GM10248 (cell line): Measurements from ENCODE around the gene GYPC.
"Not testable (repeated sequence)": the region's sequence is repeated elsewhere in the genome, so short reads cannot be mapped to it uniquely, and the experiment has no call there.

Experiments
- CTCF ChIA-PET: fragments of 300-600 bp; sonication (Branson Sonifier 250); formaldehyde crosslinking; extraction: SDS; loops from one replicate; lab custom pipeline; 2021; ENCODE audit warnings: antibody characterized with exemption; lab: Yijun Ruan, JAX
- POLR2A ChIA-PET: fragments of 350-650 bp; sonication (Branson Sonifier 250); formaldehyde crosslinking; extraction: SDS; loops from one replicate; lab custom pipeline; 2020; ENCODE audit warnings: antibody characterized with exemption; lab: Yijun Ruan, JAX
- DNase-seq: peaks from one replicate; pipeline ENCODE4 v3.0.0; 2012; ENCODE audit errors: extremely low spot score
- TF ChIP-seq, protein P1 (sequence below): IDR thresholded peaks from 2 replicates; pipeline ENCODE4 v1.5.1; 2012; ENCODE audit warnings: mild to moderate bottlenecking, low read depth; ENCODE audit errors: extremely low read depth, missing control alignments, control extremely low read depth

GYPC gene

GRCh38 chr2:126715576-126716406 lies 59.8 kb downstream of the GYPC start:
- TF ChIP-seq, protein P1, sequence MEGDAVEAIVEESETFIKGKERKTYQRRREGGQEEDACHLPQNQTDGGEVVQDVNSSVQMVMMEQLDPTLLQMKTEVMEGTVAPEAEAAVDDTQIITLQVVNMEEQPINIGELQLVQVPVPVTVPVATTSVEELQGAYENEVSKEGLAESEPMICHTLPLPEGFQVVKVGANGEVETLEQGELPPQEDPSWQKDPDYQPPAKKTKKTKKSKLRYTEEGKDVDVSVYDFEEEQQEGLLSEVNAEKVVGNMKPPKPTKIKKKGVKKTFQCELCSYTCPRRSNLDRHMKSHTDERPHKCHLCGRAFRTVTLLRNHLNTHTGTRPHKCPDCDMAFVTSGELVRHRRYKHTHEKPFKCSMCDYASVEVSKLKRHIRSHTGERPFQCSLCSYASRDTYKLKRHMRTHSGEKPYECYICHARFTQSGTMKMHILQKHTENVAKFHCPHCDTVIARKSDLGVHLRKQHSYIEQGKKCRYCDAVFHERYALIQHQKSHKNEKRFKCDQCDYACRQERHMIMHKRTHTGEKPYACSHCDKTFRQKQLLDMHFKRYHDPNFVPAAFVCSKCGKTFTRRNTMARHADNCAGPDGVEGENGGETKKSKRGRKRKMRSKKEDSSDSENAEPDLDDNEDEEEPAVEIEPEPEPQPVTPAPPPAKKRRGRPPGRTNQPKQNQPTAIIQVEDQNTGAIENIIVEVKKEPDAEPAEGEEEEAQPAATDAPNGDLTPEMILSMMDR, result no peak
- no peak for DNase-seq
- POLR2A ChIA-PET, result no interaction called here
- CTCF ChIA-PET, result interaction anchor here (1.1 kb wide), 1 partner anchor 23 kb away, joined by 3 read pairs; no protein-coding TSS in a partner anchor

GRCh38 chr2:126717277-126717676 lies 61.3 kb downstream of the GYPC start:
- DNase-seq, POLR2A ChIA-PET: not testable (repeated sequence)
- CTCF ChIA-PET, result interaction anchor here (1.2 kb wide), 1 partner anchor 21 kb away, joined by 3 read pairs; no protein-coding TSS in a partner anchor

DNA sequence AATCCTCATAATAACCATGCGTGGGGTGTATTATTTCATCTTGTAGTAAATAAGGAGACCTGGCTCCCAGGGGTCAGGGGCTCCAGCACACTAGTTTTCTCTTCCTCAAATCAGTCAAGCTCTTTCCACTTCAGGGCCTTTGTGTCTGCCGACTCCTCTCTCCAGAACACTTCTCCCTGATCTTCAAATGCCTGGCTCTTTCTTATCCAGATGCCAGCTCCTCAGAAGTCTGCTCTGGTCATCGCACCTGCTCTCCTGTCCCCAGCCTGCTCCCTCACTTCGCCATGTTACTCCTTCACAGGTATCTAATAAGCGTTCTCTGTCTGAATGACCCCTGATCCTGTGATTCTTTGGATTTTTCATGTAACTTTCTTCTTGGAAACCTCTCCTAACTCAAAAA lies 62.0 kb downstream of the GYPC start:
- ChIA-PET POLR2A (no interaction called here), CTCF (interaction anchor here (1.2 kb wide), 1 partner anchor 20 kb away, joined by 3 read pairs; no protein-coding TSS in a partner anchor)
- TF ChIP-seq, protein P1, result no peak
- DNase-seq, result no peak

DNA sequence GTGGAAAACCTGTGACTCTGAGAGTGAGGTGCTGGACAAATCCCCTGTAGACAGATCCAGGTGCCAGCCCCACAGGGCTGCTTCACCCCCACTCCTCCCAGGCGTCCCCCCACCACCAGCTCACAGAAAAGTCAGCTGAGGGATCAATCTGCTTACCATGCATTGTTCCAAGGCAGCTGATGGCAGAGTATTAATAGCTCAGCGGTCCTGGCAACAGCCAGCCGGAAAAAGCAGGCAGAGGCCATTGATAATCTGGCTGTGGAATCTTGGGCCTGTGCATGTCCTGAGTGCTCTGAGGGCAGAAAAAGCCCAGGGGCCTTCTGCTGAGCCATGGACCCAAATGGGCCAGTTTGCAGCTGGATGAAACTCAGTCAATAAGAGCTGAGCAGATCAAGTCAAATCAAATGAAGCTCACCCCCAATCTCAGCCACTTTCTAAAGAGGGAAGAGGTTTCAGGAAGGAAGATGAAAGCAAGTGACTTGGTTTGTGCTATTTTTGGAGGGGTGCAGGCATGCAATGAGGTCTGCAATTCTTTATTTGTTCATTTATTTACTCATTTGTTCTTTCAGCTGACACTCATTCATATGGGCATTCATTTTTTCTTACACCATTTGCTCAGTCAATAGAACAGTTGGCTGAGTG lies 63.4 kb downstream of the GYPC start:
- DNase-seq, result no peak
- POLR2A ChIA-PET, result no interaction called here
- CTCF ChIA-PET, result interaction anchor here (1.2 to 1.5 kb wide), 2 partner anchors 9 to 12 kb away, joined by 3 to 4 read pairs; no protein-coding TSS in a partner anchor
- TF ChIP-seq, protein P1, result no peak

DNA sequence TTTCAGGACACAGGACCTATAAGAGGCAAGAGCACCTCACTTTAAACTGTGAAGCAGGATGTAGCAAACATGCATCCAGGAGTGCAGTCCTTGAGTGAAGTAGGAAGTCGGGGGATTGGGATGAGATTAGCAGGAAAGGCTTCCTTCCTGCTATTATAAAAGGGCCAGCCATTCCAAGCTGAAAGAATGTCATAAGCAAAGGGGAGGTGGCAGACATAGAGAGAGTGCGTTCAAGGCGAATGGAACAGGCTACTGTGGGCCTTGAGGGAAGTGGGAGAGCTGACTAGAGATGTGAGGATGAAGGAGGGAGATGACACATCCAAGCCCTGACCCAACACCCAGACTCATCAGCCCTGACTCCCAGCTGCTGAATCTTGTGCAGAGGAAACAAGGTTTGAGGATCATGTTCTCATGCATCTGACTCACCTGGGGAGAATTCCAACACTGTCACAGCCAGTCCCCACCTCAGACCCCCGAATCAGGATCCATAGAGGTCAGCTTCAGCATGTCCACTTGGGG lies 63.9 kb downstream of the GYPC start:
- DNase-seq, result no peak
- TF ChIP-seq, protein P1, result no peak
- POLR2A ChIA-PET, result no interaction called here
- CTCF ChIA-PET, result interaction anchor here (1.2 to 1.5 kb wide), 2 partner anchors 9 to 13 kb away, joined by 3 to 4 read pairs; no protein-coding TSS in a partner anchor

DNA sequence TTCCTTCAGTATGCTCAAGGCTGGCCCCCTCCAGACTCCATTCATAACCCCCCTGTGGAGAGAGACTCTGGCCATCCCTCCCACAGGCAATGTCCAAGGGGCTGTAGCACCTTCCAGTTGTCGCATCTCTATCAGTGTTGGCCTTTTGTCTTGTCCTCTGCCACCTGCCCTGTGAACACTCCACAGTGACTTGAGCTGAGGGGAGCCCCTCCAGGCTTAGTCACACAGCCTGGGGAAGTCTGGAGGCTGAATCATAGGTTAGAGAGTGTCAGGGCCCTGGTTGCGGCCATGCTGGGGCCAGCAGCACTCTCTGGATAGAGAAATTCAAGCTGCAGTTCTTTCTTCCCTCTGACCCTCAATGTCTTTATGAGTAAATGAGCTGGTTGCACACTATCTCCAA lies 64.7 kb downstream of the GYPC start:
- no peak for DNase-seq
- CTCF ChIA-PET, result interaction anchor here (0.9 kb wide), 1 partner anchor 8 kb away, joined by 3 read pairs; no protein-coding TSS in a partner anchor

More for the DNA sequence above, 64.7 kb downstream of the GYPC start:
- TF ChIP-seq, protein P1, result no peak
- POLR2A ChIA-PET, result no interaction called here
